IMR-90 (cell line): Measurements from ENCODE around the gene RSPH9.

ENCODE experiments used
- BHLHE40 ChIP-seq: fragments of 150-350 bp; IDR thresholded peaks from 2 replicates; pipeline ENCODE4 v1.6.1; 2016; ENCODE audit warnings: mild to moderate bottlenecking, low read depth, low read length
- MAZ ChIP-seq: IDR thresholded peaks from 2 replicates; pipeline ENCODE4 v1.6.1; 2012; ENCODE audit warnings: low read depth, mild to moderate bottlenecking, low read length, improper control_type of control experiment, moderate library complexity, borderline replicate concordance
- MXI1 ChIP-seq: IDR thresholded peaks from 2 replicates; pipeline ENCODE4 v1.6.1; 2012; ENCODE audit warnings: low read depth, mild to moderate bottlenecking, low read length, moderate library complexity, borderline replicate concordance
- POLR2A ChIP-seq: IDR thresholded peaks from 2 replicates; pipeline ENCODE4 v1.6.1; 2012; ENCODE audit warnings: mild to moderate bottlenecking, low read depth, low read length
- RAD21 ChIP-seq: IDR thresholded peaks from 2 replicates; pipeline ENCODE4 v1.6.1; 2012; ENCODE audit warnings: low read length, improper control_type of control experiment
- TF ChIP-seq, protein P1 (sequence below): conservative IDR thresholded peaks from 2 replicates; pipeline ENCODE4 v1.5.1; 2012; ENCODE audit warnings: mild to moderate bottlenecking, low read depth, low read length, improper control_type of control experiment
- TF ChIP-seq, protein P2 (sequence below): fragments of 150-350 bp; IDR thresholded peaks from 2 replicates; pipeline ENCODE4 v1.6.1; 2017; ENCODE audit warnings: mild to moderate bottlenecking, antibody characterized with exemption, low read length, low read depth

DNA sequence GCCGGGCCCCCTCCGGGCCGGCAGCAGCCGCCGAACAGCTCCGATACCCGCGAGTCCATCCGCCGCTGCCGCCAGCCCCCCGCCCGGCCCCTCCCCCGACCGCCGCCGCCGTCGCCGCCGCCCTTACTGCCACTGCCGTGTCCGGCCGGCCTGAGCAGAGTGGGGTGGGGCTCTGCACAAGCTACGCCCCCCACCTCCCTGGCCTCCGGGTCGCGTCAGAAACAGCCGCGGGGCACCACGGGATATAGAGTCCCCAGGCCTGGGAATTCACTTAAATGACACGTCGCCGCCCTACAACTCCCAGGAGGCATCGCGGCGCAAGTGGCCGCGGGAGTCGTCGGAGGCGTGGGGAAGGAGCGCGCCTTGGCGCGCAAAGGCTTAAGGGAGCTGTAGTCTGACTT lies 15.7 kb upstream of the RSPH9 start, which contains the start of gene GTPBP2:
- peak; percentile 81 for TF ChIP-seq MAZ
- TF ChIP-seq POLR2A = no peak
- TF ChIP-seq, protein P1, sequence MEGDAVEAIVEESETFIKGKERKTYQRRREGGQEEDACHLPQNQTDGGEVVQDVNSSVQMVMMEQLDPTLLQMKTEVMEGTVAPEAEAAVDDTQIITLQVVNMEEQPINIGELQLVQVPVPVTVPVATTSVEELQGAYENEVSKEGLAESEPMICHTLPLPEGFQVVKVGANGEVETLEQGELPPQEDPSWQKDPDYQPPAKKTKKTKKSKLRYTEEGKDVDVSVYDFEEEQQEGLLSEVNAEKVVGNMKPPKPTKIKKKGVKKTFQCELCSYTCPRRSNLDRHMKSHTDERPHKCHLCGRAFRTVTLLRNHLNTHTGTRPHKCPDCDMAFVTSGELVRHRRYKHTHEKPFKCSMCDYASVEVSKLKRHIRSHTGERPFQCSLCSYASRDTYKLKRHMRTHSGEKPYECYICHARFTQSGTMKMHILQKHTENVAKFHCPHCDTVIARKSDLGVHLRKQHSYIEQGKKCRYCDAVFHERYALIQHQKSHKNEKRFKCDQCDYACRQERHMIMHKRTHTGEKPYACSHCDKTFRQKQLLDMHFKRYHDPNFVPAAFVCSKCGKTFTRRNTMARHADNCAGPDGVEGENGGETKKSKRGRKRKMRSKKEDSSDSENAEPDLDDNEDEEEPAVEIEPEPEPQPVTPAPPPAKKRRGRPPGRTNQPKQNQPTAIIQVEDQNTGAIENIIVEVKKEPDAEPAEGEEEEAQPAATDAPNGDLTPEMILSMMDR = no peak
- TF ChIP-seq, protein P2, sequence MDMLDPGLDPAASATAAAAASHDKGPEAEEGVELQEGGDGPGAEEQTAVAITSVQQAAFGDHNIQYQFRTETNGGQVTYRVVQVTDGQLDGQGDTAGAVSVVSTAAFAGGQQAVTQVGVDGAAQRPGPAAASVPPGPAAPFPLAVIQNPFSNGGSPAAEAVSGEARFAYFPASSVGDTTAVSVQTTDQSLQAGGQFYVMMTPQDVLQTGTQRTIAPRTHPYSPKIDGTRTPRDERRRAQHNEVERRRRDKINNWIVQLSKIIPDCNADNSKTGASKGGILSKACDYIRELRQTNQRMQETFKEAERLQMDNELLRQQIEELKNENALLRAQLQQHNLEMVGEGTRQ = no peak
- peak; percentile 54; the same call in 1 of the 2 replicates for TF ChIP-seq MXI1
- no peak for TF ChIP-seq BHLHE40
- no peak for TF ChIP-seq RAD21
